Superior temporal gyrus (tissue), 1 donor: Measurements from ENCODE around the gene TSPO2.

ENCODE experiments used
- DNase-seq: peaks from one replicate; pipeline ENCODE4 v3.0.0-alpha.2; 2016; ENCODE audit errors: extremely low spot score

TSPO2 gene

DNA sequence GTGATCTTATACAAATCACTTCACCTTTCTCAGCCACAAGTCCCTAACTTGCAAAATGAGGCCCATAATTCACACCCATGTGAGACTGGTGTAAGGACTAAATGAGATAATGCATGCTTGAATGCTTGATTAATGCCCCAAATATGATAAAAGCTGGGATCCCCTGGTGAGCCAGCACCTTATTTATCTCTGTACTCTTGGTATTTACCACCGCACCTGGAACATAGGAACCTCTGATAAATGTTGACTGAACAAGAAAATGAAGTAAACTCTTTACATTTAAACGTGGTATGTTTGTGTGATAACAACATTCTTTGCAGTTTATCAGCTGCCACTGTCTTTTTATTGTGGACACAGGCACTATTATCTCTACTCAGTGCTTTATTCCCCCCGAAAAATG is 8.3 kb downstream of the TSPO2 start:
- DNase-seq: no peak

DNA sequence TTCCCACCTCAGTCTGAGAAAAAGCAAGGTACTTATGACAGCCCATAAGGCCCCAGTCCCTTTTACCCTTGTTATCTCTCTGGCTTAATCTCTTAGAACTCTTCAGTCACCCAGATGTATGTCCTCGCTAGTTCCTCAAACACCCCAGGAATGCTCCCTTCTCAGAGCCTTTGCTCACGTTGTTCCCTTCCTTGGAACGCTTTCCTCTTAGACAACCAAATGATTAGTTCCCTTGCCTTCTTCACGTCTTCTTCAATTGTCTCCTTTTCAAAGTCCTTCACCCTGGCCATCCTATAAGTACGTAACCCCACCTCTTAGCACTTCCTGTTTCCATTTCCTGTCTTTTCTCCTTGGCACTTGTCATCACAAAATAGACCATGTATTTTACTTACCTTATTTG is 9.6 kb downstream of the TSPO2 start:
- no peak for DNase-seq

DNA sequence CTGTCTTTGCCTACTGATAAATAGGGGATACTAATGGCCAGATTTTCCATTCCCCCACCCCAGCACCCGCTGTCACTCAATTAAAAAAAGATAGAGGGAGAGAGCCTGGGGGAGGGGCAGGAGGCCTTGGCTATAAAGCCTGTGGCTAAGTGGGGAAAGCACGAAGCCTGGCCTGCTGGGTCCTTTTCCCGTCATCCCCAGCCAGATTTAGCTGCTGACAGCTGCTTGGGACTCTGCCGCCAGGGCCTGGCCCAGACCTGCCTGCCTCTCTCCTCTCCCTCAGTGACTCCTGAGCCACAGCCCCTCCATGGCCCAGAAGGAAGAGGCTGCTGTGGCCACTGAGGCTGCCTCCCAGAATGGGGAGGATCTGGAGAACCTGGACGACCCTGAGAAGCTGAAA is 10.8 kb downstream of the TSPO2 start, which contains the start of gene APOBEC2:
APOBEC2 (plus strand) TSS at position 162 of the 400 bp plus-strand sequence; CDS start at position 308, 146 bp downstream.
- DNase-seq: no peak

DNA sequence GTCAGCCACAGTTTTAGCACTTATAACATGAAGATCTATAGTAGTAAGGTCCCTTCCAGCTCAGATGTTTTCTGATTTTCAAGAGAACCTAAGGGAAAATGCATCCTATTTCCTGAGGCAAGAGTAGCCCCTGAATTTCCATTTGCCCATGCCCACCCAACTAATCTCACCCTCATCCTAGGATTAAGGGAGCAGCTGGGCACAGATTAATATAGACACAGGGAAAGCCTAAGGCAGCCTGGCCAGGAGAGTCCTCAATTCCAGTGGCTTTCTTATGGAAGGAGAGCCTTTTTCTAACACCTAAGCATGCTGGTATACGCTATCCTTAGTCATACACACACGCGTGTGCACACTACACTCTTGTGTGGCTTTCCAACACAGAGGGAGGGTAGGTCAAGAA is 12.2 kb downstream of the TSPO2 start:
- DNase-seq: no peak

- no peak for DNase-seq
Observed at GRCh38 chr6:41055149-41055548, 12.9 kb downstream of the TSPO2 start.

GRCh38 chr6:41056768-41057490 is 14.7 kb downstream of the TSPO2 start:
- no peak for DNase-seq

- no peak for DNase-seq
Observed at GRCh38 chr6:41058783-41059181, 16.5 kb downstream of the TSPO2 start.

DNA sequence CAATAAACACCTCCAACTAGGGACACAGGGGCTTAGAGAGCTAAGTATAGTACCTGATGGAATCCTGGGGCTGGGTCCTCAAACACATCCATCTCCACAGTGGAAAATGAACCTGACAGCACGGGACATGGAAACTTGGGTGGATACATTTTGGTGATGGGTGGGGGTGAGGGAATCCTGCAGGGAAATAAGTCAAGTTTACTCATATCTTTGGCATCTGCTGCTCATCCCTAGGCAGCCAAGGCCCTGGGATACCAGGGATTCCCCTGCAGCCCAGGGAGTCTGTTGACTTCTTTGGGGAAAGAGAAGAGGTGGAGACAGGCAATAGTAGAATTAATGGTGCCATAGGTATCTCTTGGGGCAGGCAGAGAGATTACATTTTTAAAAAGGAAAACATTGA is 17.3 kb downstream of the TSPO2 start:
- no peak for DNase-seq

DNA sequence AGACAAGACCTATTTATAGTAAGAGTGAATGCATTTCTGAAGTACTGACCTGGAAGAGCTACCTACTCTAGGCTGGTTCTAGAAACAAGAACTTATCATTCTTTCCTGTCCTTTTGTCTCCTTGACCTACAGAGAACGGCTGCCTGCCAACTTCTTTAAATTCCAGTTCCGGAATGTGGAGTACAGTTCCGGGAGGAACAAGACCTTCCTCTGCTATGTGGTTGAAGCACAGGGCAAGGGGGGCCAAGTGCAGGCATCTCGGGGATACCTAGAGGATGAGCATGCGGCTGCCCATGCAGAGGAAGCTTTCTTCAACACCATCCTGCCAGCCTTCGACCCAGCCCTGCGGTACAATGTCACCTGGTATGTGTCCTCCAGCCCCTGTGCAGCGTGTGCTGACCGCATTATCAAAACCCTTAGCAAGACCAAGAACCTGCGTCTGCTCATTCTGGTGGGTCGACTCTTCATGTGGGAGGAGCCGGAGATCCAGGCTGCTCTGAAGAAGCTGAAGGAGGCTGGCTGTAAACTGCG is 19.0 kb downstream of the TSPO2 start:
- DNase-seq: no peak

DNA sequence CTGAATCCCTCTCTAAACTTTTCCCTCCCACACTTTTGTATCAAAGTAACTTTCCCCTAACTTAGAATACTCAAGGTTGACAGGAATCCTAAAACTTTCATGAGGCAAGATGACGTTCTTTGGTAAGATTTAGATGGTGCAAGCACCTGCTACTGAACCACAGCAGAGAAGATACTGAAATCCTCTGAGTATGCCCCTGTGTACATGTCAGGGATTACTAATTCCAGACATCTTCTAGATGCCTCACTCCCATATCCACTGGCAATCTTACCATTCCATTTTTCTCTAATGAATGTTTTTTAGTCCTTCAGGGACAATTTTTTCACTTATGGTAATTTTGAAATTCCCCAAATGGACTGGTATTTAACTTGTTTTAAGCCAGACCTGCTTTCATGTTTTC is 19.8 kb downstream of the TSPO2 start:
- DNase-seq: no peak

DNA sequence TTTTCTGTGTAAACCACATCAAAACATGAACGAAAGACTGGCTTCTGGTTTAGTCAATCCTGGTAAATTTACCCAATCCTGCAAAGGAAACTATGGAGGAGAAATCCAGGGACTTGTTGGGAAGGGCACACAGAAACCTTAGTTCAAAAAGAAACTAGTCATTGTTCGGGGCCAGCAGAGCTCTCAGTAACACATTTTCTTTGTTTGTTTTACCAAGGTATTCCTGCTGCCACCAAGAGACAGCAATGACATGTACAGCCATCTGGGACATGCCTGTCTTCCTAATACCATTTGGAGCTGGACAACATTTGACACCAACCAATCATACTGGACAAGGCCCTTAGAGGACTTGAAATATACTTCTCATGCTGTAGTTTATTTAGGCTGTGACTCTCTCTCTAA is 21.6 kb downstream of the TSPO2 start:
- no peak for DNase-seq

GRCh38 chr6:41064841-41065240 is 22.6 kb downstream of the TSPO2 start:
- DNase-seq: no peak

GRCh38 chr6:41065550-41066026 is 23.3 kb downstream of the TSPO2 start:
- no peak for DNase-seq

DNA sequence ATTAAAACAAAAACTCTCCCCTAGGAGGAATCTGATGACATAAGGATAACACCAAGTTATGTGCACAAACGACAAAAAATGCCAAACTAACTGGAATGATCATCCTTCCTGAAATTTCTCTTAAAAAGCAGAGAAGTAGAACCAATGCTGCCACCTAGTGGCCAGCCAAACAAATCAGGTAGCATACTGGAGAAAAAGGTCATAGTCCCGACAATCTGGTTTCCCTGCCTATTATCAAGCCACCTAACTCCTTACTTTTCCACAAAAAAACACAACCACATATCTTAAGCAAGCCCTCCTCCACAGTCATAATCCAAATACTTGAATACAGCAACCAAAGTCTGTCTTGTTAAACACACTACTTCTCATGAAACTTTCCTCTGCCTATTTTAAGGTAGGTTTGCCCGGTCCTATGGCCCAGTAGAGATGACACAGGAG is 24.6 kb downstream of the TSPO2 start:
- peak; percentile 90 for DNase-seq

- DNase-seq: no peak
Observed at GRCh38 chr6:41071501-41071922, 29.2 kb downstream of the TSPO2 start.

- peak; percentile 99 for DNase-seq
Observed at GRCh38 chr6:41071923-41072835, 29.9 kb downstream of the TSPO2 start, which contains the start of gene OARD1. OARD1 (minus strand) TSS chr6:41072356; CDS start chr6:41071634, 722 bp downstream.

DNA sequence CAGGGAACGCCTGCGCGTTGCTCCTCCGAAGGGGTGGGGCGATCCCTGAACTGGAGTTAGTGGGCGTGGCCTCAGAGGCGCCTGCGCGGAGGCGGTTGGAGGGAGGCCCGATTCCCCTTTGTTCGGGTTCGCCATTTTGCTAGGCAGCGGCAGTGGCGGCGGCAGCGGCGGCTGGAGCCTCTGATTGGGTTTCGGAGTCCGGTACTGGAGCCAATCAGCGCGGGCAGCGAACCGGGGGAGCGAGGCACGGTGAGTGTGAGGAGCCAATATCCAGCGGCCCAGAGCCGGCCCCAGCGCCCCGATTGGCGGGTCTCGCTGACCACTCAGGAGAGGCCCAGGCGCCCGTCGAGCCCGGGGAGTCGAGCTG is 30.6 kb downstream of the TSPO2 start, which contains the start of gene NFYA:
NFYA (plus strand) TSS at position 139 of the 367 bp plus-strand sequence. CDS start 6,116 bp downstream, outside the sequence.
- no peak for DNase-seq

GRCh38 chr6:41073203-41073967 is 31.1 kb downstream of the TSPO2 start:
- peak; percentile 34 for DNase-seq

DNA sequence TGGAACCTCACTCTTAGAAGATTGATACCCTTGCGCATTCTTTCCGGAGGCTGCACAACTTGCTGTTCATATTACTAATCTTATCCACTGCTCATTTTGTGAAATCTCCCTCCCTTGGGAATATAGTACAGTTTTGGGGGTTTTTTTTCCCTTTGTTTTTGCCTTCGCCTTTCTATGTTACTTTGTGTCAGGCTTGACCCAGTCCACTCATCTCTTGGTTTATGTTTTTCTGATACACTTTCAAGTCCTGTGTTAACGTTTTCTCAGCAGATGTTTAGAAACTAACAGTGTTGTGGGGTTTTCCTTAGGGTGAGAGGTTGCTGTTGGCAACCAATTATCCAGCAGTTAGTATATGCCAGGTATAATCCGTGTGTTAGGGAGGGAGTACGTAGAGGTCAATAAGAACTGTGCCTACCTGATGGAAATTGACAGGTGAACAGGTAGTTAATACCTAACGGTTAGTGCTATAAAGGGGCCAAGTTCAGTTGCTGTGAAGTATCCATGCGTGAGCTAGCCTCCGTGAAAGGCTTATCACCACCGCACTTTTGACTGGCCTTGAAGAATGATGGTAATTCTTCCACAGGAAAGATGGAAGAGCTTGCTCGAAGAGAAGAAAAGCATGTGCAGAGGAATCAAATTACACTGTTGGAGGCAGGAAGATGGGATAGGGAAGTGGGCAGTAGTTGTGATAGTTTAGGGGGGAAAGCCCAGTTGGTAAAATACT is 31.9 kb downstream of the TSPO2 start:
- DNase-seq: peak; percentile 65

DNA sequence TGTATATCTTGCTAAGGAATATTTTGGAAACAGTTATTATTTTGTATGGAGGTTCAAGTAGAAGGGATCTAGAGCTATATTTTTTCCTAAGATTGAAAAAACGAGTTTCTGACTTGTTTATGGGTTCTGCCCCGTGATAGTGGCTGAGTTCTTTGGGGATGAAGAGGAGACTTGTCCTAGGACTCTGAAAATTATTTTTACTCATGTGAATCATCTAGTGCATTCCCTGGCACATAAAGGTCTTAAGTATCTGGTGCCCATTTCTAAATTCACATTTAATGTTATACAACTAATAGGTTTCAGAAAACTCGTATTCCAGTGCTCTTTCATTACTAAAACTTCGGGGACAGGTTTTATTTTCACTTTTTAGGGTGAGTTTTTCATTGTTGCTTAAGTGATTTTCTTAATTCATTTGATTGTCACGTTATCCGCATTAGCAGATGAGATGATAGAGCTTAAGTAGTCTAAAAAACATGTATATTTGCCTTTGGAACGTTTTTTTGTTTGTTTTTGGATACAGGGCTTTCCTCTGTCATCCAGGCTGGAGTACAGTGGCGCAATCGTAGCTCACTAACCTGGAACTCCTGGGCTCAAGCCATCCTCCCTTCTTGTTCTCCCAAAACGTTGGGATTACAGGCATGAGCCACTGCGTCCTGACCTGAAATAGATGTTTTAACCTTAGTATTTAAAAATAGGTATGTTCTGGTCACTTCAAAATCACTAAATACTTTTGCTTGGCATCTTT is 32.6 kb downstream of the TSPO2 start:
- DNase-seq: no peak
